Measurements from ENCODE around the gene CDS2. TPM values are rescaled to one million over a fixed set of nuclear protein-coding genes. Genes with fewer than 3 reads are reported as not detected.

CDS2 gene
- total RNA-seq, 2 donors from 2014 or later: 26.2 to 61.8 TPM

DNA sequence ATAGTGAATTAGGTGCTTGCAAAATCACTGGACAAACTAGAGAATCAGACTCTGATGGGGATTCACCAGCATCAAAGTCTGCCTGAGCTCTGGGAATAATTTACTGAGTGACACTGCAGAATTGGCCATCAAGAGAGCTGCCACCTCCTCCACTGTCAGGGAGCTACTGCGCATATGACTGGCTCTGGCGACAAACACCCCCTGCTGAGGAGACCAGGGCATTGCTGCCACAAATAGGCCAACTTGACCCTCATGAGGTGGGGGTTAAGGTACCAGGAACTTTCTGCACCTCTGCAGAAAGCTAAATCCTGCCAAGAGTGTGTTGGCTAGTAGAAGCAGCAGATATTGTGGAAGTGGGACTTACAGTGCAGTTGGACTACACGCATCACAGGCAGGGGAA is 88.0 kb downstream of the CDS2 start:
- 92% methylated on average over 3 of the region's 3 CpGs for WGBS
- intact Hi-C loops (cut with DNase I): no loop called here
- no peaks in the 10 kb centered on the region for H3K4me1 ChIP-seq (replicated peaks)
- H3K27me3 ChIP-seq (replicated peaks; ENCODE audit: insufficient read depth): no peaks in the 10 kb centered on the region
- no peak overlapping the region for H3K27ac ChIP-seq
- no peak overlapping the region for H3K4me3 ChIP-seq
- no peak for DNase-seq (ENCODE audit: low spot score)
- TF ChIP-seq POLR2A (IDR thresholded peaks at IDR 0.05) (no peak), POLR2AphosphoS5 (IDR thresholded peaks at IDR 0.05) (no peak)
- TF ChIP-seq, protein P1, sequence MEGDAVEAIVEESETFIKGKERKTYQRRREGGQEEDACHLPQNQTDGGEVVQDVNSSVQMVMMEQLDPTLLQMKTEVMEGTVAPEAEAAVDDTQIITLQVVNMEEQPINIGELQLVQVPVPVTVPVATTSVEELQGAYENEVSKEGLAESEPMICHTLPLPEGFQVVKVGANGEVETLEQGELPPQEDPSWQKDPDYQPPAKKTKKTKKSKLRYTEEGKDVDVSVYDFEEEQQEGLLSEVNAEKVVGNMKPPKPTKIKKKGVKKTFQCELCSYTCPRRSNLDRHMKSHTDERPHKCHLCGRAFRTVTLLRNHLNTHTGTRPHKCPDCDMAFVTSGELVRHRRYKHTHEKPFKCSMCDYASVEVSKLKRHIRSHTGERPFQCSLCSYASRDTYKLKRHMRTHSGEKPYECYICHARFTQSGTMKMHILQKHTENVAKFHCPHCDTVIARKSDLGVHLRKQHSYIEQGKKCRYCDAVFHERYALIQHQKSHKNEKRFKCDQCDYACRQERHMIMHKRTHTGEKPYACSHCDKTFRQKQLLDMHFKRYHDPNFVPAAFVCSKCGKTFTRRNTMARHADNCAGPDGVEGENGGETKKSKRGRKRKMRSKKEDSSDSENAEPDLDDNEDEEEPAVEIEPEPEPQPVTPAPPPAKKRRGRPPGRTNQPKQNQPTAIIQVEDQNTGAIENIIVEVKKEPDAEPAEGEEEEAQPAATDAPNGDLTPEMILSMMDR (IDR thresholded peaks at IDR 0.05): no peak
- no peaks in the 10 kb centered on the region for H3K9me3 ChIP-seq
- H3K36me3 ChIP-seq: no peaks in the 10 kb centered on the region

DNA sequence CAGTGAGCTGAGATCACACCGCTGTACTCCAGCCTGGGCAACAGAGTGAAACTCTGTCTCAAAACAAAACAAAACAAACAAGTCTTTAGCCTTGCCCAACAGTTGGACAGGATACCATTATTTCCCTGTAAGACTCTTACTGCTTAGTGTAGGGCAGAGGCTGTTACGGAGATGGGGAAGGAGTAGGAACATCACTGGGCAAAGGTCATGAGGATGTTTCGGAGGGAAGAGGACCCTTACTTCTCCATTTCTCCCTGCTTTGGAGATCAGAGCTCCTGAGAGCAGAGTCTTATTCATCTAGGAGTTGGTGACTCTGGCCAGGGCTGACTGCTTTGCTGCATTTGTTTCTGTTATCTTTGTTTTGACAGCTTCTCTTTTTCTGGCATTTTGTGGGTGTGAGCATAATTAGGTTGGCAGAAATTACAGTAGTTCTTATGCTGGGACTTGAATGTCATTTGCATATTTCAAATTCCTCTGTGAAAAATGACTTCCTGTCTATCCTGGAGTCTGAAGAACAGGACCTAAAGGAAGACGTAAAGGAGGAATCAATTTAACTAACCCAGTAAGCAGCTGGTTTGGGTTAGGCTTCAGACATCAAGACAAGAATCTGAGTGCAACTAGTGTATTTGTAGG is 89.0 kb downstream of the CDS2 start:
- TF ChIP-seq POLR2AphosphoS5 (IDR thresholded peaks at IDR 0.05) (no peak), POLR2A (IDR thresholded peaks at IDR 0.05) (no peak)
- TF ChIP-seq, protein P1 (IDR thresholded peaks at IDR 0.05): no peak
- no peak overlapping the region for H3K4me3 ChIP-seq
- no peaks in the 10 kb centered on the region for H3K36me3 ChIP-seq
- H3K27ac ChIP-seq: no peak overlapping the region
- 79% methylated on average over 4 of the region's 4 CpGs for WGBS
- H3K27me3 ChIP-seq (replicated peaks; ENCODE audit: insufficient read depth): no peaks in the 10 kb centered on the region
- no peaks in the 10 kb centered on the region for H3K9me3 ChIP-seq
- H3K4me1 ChIP-seq (replicated peaks): no peaks in the 10 kb centered on the region
- intact Hi-C loops (cut with DNase I): no loop called here
- DNase-seq (ENCODE audit: low spot score): no peak

DNA sequence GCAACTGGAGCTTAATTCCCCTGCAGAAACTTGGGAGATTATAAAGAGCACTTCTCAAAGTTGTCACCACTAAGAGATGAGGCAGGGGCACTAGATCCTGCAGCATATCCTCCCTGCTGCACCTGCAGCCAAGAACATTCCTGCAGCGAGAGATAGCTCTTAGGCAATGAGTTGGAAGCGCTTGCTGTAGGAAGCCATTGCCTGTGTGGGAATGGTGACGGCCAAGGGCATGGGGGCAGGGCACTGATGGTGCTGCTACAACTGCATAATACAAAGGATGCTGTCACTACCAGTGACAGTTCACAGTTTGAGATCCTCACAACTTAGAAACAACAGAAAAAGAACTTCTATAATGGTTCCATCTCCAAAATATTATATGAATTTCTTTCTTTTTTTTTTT is 89.9 kb downstream of the CDS2 start:
- H3K27me3 ChIP-seq (replicated peaks; ENCODE audit: insufficient read depth): no peaks in the 10 kb centered on the region
- H3K27ac ChIP-seq: no peak overlapping the region
- no peak for DNase-seq (ENCODE audit: low spot score)
- 87% methylated on average over 3 of the region's 3 CpGs for WGBS
- intact Hi-C loops (cut with DNase I): no loop called here
- H3K36me3 ChIP-seq: no peaks in the 10 kb centered on the region
- no peak overlapping the region for H3K4me3 ChIP-seq
- no peaks in the 10 kb centered on the region for H3K9me3 ChIP-seq
- no peak for TF ChIP-seq POLR2A (IDR thresholded peaks at IDR 0.05)
- no peak for TF ChIP-seq POLR2AphosphoS5 (IDR thresholded peaks at IDR 0.05)
- TF ChIP-seq, protein P1 (IDR thresholded peaks at IDR 0.05): no peak
- no peaks in the 10 kb centered on the region for H3K4me1 ChIP-seq (replicated peaks)

DNA sequence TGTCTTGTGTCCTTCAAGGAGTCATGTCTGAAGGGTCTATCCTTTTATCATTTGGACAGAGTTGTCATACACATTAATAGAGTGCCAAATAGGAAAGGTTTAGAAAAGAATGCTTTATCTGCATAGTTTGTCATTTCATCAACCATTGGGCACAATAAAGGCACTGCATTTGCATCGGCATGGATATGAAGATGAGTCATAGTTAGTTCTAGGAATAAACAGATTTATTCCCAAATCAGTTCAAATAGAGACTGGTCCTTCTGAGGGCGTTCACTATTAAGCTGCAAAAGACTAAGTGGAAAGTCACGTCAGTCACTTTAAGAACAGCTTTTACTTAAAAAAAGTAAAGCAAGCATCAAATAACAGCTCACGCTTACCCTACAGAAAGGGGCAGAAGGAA is 90.8 kb downstream of the CDS2 start:
- no peak for DNase-seq (ENCODE audit: low spot score)
- no peaks in the 10 kb centered on the region for H3K27me3 ChIP-seq (replicated peaks; ENCODE audit: insufficient read depth)
- no peaks in the 10 kb centered on the region for H3K9me3 ChIP-seq
- intact Hi-C loops (cut with DNase I): no loop called here
- TF ChIP-seq POLR2A (IDR thresholded peaks at IDR 0.05) (no peak), POLR2AphosphoS5 (IDR thresholded peaks at IDR 0.05) (no peak)
- TF ChIP-seq, protein P1 (IDR thresholded peaks at IDR 0.05): no peak
- H3K4me3 ChIP-seq: no peak overlapping the region
- H3K36me3 ChIP-seq: no peaks in the 10 kb centered on the region
- WGBS: 96% methylated on average over 4 of the region's 4 CpGs
- H3K27ac ChIP-seq: no peak overlapping the region
- no peaks in the 10 kb centered on the region for H3K4me1 ChIP-seq (replicated peaks)

DNA sequence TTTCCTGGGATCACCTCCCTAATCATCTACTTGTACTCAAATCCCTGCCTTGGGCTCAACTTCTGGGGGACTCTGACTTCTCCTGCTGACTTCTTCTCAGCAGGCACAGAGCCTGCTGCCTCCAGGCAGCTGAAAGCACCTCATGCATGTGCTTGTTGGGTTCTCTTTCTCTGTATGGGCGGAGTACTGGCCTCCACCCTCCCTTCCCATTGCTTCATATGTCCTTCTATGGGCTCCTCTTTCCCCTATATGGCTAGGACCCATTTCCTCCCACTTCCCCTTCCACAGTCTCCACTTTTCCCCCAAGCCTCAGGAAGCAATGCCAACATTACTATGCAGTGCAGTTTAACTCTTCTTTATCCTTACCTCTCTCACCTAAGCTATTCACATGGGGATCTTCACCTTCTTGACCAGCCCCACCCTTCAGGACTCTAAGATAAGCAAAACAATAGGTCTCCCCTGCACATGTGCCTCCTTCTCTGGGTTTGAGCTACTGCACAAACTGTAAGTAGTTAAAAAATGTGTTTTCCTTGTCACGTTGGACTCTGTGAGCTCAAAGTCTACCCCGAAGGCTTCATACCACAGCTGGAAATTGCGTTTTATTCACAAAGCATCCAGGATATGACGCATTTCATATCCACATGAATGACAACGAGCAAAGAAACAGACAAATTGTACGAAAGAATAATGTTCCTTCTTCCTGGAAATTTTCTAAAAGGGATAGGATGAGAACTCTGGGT is 93.7 kb downstream of the CDS2 start:
- peaks cover 2% of the 10 kb centered on the region for H3K27me3 ChIP-seq (replicated peaks; ENCODE audit: insufficient read depth)
- intact Hi-C loops (cut with DNase I): no loop called here
- no peak overlapping the region for H3K27ac ChIP-seq
- WGBS: 78% methylated on average over 7 of the region's 7 CpGs
- no peak for DNase-seq (ENCODE audit: low spot score)
- H3K4me1 ChIP-seq (replicated peaks): no peaks in the 10 kb centered on the region
- TF ChIP-seq POLR2AphosphoS5 (IDR thresholded peaks at IDR 0.05): no peak
- TF ChIP-seq, protein P1 (IDR thresholded peaks at IDR 0.05): no peak
- TF ChIP-seq POLR2A (IDR thresholded peaks at IDR 0.05): no peak
- H3K36me3 ChIP-seq: no peaks in the 10 kb centered on the region
- H3K9me3 ChIP-seq: no peaks in the 10 kb centered on the region
- no peak overlapping the region for H3K4me3 ChIP-seq

All from prostate gland (tissue), 2 donors.